Activated T-cell treated with anti-CD3 and anti-CD28 coated beads for 48 hours (primary cell): Measurements from ENCODE around the gene ALDH8A1.

Experiments
- DNase-seq: peaks from one replicate; pipeline ENCODE4 v3.0.0-alpha.2; 2020; ENCODE audit warnings: low read depth

ALDH8A1 gene

DNA sequence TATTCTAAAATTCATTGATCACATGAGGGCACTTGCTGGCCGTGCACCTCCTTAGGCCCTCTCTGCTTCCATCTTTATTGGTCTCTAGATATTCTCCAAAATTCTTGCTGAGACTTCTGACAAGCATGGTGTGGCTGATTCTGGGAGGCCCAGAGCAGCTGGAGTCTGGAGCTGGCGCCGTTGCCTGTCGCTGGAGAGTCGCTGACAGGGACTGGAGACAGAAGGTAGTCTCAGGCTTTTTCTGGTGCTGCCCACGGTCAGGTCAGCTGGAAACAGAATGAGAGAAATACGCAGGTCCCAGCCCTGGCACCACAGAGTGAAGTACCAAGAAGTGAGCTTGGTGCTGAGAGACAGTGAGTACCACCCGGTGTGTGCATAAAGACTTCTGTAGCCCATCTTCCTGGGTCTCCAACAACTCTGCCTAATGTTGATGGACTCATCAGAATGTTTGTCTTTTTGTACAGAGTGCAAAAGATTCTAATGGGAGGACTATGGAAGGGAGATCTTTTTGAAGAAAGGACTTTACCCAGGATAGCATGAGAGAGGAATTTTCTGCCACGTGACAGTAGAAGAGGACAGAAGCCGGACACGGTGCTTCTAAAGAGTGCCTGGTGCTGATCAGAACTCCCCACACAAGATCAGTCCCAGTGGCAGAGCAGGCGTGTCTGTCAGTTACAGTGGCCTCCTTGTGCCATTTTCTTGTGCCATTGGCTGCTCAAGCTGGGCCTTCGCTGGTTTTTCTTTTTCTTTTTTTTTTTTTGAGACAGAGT is 1.8 kb upstream of the ALDH8A1 start:
- no peak for DNase-seq

DNA sequence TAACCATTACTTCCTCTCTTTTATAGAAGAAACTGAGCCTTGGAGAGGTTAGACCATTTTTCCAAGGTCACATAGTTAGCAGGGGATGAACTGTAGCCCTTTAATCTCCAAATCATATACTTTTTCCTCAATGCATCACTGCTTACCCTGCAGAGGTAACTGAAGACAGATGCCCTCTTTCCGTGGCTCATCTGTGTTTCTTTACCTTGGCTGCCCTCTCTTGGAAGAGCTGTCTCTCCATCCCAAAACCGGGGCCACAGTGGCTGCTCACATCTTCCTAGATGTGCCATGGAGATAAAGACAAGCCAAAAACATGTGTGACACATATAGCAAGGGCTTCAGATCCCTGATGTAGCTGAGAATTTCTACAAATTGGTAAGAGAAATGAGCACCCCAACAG is 581 bp upstream of the ALDH8A1 start:
- DNase-seq = no peak

DNA sequence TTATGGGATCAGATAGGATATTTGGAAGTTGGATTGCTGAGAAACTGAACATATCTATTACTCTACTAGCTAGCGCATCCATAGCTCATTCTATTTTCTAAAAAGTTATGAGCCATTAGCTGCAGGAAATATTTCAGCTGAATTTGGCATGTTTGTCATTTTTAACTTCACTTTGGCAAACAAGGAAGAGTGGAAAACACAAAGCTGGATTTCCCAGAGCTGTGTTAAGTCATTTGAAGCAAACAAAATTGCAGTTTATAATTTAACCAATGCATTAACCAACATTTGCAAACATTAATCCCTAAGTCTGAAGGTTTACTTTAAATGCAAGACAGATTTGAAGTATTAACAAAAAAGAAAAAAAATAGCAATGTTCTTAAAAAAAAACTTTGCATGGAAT is 1.2 kb downstream of the ALDH8A1 start:
- DNase-seq = no peak

DNA sequence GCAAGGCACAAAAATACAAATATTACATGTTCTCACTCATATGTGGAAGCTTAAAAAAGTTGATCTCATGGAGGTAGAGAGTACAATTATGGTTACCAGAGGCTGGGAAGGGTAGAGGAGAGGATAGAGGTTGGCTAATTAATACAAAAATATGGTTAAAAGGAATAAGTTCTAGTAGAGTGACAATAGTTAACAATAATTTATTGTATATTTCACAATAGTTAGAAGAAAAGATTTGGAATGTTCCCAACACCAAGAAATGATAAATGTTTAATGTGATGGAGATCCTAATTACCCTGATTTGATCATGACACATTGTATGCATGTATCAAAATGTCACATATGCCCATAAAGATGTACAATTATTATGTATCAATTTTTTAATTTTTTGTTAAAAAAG is 1.8 kb downstream of the ALDH8A1 start:
- no peak for DNase-seq

DNA sequence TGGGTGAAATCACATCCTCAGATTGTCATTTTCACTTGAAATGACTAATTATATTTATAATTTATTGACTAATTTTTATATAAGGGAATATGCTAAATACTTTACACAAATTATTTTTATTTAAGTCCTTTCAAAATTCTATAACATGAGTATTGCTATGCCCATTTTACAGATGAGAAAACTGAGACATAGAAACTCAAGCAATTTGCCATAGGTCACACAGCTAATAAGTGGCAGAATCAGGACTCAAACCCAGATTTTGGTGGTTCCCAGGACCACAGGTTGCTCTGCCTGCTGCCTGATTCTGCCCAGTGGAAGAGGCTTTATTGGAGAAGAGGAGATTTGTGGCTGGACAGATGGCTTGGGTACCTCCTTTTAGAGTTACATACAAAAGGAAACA is 4.9 kb downstream of the ALDH8A1 start:
- DNase-seq = no peak

DNA sequence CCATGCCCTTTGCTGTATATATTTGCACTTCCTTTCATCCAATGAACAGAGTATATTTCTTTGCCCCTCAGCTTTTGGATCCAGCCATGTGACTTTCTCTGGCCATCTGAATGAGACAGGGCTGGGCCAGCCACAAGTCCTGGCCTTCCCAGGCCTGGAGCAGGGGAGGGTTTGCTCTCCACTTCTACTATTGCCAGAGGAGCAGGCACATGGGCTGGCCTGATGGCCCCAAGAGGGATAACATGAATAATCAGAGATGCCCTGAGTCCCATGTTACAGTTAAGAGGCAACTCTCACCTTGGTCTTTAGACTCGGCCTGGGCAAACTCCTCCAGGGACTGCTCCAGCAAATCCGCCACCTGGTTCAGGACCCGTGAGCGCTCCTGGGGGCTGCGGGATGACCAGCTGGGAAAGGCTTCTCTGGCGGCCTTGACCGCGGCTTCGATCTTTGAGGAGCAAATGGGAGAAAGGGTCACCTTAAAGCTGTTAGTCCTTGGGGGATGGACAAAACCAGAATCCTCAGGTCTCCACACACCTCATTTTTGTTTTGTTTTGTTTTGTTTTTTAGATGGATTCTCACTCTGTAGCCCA is 6.3 kb downstream of the ALDH8A1 start:
- no peak for DNase-seq

DNA sequence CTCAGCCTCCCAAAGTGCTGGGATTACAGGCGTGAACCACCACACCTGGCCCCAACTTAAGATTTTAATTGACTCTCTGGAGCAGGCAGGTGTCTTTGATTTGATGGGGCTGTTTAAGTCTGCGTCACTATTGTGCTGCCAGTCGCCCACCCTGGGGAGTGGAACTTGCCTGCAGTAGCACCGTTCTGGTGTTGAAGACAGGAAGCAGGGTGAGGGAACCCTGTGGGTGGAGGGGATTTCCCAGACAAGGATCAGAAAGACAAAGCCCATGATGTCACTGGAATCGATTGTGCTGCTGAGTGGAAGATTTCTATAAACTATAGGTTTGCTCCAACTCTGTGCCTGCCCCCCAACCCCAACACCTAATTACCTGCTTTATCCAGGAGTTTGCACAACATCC is 11.0 kb downstream of the ALDH8A1 start:
- DNase-seq = peak; percentile 61

DNA sequence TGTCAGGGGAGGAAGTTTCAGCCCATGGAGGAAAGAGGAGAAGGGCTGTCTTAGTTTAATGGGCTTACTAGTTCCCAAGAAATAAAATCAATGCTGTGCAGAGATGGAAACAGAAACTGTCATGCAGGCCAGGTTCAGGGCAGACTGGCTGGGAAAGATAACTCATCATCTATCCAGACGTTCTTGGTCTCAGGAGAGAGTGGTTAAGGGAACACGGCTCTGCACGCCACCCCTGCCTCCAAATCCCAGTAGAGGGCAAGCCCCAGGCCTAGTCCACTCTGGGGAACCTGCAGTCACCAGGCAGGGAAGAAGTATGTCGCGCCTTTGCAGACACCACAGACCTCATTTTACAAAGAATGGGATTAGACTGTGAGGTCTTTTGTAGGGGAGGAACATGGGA is 12.5 kb downstream of the ALDH8A1 start:
- no peak for DNase-seq

DNA sequence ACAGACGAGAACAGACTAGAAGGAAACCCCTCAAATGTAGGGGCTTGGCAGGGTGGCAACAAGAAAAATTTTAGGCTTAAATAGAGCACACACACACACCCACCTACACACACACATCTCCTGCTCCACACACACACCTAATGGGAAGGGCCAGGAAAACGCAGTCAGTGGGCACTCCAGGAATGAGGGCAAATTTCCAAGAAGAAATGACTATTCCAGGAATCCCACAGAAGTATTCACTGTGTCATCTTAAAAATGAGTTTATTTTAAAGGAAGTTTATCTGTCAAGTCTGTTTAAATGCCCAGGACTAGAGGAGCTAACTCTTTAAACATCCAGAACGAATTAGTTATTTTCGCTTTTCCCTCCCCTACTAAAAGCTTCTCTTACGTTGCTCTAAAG is 13.0 kb downstream of the ALDH8A1 start:
- no peak for DNase-seq

DNA sequence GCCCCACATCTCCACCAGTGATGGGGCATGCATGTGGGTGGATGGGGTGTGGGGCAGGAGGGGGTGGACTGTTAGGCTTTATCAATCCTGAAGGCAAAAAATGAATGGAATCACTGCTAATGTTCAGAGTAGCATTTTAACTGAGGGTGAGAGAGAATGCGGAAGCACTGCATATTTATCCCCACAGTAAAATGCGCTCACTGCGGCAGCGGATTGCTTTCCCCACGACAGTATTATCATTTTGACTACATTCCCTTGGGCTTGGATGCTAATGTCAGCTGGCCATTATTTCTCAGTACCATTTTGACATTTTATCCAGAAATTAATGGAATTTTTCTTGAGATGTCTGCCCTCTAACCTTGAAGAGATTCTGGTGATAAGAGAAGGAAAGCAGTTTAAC is 13.4 kb downstream of the ALDH8A1 start:
- DNase-seq = no peak

DNA sequence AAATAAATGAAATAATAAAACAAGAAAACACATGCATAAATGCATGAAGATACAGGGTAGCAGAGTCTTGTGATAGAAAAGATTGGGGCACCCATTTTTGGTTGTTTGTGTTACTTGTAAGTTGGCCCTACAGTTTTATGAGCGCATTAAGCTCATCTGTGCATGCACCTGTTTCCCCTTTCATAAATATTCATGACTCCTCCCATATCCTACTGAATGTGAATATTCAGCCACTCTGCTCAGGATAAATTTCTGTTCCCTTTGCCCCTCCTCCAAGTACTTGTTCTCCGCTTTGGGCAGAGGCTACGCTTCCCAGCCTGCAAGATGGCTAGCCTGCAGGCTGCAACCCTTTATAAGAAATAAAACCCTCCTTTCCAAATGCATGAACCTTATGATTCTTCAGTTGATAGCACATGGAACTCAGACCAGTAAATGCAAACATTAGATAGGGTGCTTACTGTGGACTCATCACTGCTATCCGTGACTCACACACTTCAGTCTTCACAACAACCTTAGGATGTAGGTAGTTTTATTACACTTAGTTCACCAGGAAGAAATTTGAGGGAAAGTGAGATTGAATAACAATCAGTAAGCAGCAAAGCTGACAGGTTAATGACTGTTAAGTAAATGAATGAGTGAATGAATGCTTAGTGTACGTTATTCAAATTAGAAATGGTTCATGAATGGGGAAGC is 15.0 kb downstream of the ALDH8A1 start:
- DNase-seq = no peak

DNA sequence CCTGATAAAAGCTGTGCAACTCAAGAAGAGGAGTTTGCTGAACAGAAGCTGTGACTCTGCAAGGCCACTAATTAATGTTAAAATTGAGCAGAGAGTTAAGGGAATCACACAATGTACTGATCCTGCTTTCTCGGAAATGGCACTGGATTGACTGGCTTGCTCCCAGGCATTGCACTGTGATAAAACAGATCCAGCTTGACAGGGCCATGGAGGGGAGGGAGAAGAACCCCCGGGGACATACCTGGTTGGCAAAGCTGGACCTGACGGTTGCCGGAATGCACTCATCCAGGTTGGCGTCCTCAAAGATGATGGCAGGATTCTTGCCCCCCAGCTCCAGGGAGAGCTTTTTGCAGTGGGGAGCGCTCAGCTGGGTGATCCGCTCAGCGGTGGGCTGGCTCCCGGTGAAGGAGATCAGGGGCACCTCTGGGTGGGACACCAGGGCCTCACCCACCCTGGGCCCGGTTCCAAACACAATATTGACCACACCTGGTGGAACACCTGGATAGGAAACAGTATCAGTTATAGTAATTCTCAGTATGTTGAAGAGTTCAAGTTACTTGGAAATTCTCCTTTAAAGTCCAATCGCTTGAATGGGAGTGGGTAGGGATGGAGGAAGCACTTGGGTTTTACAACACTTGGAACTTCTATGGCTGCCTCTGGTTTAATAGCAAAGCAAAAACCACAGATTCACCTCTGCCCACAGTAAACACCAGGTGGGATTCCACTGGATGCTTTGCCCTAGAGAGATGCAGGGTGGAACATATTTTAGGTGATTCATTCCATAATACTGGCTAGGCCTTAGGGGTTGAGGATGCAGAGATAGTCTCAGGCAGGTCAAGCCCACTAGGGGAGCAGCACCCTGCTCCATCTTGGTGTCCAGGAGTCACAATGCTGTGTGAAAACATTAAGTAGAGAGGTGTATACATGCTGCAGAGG is 17.1 kb downstream of the ALDH8A1 start:
- DNase-seq = no peak

DNA sequence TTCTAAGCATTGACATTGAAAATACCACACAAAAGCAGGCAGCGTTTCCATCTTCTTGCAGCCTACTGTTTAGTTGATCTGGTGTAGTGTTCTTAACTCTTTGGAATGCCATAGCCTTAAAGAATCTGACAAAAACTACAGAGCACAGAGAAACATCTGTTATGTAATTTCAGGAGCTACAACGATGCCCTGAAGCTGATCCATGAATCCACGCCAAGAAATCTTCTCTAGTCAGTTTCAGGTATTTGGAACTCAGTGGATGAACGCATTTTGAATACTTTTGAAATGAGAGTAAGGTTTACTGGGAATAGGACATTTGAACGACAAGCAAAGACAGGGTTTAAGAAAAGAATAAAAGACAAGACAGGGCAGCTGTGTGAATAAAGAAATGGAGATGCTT is 17.8 kb downstream of the ALDH8A1 start:
- DNase-seq = no peak

DNA sequence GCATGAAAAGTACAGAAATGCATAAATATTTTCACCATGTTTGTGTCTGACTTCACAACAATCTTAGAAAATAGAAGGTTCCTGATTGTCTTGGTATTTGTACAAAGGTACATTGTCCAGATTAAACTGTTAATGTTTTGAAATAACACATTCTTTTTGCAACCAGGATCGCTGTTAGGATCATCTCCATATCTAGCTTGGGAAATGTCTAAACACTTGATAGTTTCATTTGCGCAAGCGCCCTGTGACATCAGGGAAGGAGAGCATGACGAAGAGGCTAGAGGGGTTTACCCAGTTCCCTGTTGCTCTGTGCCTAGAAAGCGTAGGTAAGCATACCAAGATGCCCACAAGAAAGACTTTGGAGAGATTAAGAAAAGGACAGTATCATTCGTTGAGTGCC is 19.4 kb downstream of the ALDH8A1 start:
- DNase-seq = no peak

DNA sequence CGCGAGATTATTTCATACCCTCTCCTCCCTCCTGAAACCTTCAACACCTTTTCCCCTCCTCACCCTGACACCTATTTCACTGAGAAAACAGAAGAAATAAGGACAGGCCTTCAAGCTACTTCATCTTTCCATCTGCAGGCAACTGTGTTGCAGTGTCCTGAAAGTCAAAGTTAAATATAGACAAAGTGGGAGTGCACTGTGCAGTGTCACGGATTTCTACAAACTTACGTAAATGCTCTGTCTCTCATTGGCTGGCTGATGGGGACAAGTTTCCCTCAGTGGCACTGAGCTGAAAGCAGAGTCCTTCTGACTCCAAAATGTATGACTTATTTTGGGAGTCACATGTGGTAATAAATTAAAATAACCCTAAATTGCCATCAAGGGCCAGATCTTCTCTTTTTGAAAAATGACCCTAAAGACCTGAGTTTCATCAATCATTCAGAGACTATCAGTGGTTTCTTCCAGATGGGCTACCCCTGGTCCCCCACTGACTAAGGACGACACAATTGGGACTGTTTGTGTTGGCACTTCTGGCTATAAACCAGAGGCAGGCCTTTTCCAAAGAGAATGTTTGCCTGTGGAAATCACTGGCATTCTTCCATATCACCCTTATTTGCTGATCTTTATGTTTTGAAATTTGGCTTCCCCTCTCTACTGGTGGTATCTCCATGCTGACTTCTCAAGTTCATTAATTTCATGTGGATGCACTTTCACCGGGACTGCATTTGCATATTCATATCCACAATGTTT is 21.6 kb downstream of the ALDH8A1 start:
- no peak for DNase-seq

DNA sequence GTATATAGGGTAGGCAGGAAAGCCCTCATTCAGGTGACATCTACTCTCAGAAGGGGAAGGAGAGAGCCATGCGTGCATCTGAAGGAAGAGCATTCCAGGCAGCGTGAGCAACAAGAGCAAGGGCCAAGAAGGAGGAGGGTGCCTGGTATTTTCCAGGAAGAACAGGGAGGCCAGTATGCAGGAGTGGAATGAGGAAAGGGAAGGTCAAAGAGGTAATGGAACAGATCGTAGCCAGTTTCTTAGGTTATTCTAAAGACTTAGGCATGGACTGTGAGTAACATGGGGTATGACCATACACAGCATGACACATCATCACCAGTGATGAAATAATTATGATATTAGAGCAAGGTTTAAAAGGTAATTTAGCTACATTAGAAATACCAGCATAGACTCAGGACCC is 24.1 kb downstream of the ALDH8A1 start:
- DNase-seq = no peak

DNA sequence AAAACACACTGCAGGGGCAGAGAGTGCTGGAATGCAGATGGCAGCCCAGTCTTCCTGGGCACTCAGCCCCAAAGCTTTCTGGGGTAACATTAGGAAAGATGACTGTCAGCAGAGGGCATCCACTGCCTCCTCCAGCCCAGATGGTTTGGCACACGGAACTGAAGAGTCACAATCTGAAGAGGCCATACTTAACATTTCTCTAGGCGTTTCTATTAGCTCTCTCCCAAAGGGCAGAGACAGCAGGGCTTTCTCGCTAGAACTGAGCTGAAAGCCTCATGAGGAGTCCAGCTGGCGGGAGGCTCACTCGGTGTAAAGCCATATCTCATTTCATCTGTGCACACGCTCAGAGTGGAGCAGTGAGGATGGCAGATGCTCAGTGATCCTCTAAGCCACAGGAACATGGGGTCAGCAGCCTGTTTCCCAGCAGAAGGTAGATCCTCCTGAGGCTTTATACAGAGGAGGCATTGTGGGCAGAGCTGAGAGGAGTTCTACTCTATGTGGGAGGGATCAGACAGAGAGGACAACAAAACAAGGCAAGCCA is 28.1 kb downstream of the ALDH8A1 start:
- DNase-seq = no peak

DNA sequence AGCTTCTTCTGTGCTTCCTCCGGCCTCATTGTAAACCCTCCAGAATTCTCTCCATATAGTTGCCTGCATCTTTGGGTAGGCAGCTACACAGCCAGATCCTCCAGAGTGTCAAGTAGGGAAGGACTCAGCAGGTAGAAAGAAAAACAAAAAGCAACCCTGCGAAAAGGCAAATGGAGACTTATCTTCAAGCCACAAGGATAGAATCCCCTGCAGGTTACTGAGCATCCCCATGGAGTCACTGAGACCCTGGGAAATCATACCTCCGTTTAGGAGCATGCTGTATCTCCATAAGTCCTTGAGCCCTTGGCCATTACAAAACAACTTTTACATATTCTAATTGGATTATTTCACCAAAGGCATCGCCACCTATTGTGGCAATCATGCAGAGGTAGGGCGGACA is 28.6 kb downstream of the ALDH8A1 start:
- no peak for DNase-seq

DNA sequence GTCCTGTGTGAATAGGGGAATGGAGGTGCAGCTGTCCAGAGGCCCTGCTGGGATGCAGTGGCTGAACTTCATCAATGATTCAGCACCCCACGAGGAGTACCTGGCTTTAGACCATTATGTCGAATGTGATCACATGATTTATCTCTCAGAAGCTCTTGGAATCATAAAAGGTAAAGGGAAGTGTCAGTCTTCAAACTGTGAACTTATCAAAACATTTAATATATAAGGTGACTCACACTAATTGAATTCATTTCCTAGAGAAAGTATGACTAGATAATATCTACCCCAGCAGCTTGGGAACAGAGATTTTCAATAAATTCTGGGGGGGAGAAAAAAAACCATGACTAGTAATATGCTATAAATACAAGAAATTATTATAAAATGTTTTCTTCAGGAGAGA is 29.5 kb downstream of the ALDH8A1 start:
- no peak for DNase-seq

DNA sequence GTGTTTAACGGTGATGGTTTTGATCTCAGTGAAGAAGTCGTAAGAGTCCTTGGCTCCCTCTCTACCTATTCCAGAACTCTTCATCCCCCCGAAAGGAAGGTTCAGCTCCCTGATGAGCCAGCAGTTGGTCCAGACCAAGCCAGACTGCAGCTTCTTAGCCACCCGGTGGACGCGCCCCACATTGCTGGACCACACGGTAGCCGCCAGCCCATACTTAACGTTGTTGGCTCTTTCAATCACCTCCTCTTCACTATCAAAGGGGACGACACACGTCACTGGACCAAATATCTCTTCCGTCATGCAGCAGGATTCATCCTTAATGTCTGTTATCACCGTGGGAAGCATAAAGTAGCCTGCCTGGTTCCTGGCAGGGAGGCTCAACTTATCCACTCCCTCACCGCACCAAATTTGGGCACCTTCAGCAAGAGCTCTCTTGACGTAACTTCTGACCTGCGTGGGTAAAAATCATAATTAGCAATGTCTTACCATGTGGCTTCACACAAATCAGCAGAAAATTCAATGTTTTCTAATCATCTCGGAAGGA is 31.4 kb downstream of the ALDH8A1 start:
- DNase-seq = no peak

DNA sequence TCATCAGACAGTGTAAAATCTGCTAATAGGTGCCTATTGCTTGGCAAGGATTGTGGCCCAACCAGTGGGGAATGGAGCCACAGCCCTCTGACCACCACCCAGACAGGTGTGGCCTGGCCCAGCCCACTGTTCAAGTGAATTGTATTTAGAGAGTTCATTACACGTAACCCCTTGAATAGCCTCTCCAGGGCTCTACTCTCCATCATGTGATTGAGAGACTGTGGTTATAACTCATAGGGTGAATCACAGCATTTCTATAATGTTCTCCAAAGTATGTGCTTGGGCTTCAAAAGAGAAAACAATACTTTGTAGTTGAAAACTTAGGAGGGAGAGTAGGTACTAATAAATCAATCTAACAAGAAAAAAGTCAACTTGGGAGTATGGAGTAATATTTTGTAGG is 38.4 kb downstream of the ALDH8A1 start:
- no peak for DNase-seq
